H1 (cell line): ENCODE measurements around the gene MDK. TPM values are rescaled to one million over a fixed set of nuclear protein-coding genes. Genes with fewer than 3 reads are reported as not detected.

Experiments used
- CTCF ChIA-PET: fragments of 300-600 bp; sonication (Branson Sonifier 250); formaldehyde crosslinking; loops from one replicate; lab custom pipeline; 2021; ENCODE audit not compliant: partially characterized antibody; lab: Charles Lee
- POLR2A ChIA-PET: fragments of 300-600 bp; sonication (Branson Sonifier 250); formaldehyde crosslinking; loops from one replicate; lab custom pipeline; 2021; ENCODE audit warnings: inconsistent platforms; ENCODE audit not compliant: partially characterized antibody; lab: Charles Lee
- DNase-seq, 2 experiments: peaks; one replicate each; pipeline versions ENCODE4 v3.0.0 to v3.0.0-alpha.2; 2010 to 2022; ENCODE audit warnings: low spot score in 2 of 2, low read depth in 1 of 2, mixed read lengths in 1 of 2
- FAIRE-seq: peaks from 2 replicates; lab custom pipeline; 2011; peaks lifted over from hg19 to GRCh38; lab: Jason Lieb, UNC
- H2AFZ ChIP-seq: 2 replicates; pipeline ENCODE4 v1.8.1; 2012; ENCODE audit warnings: low read length, inconsistent platforms
- H2AK5ac ChIP-seq: 2 replicates; pipeline ENCODE4 v1.6.1; 2013; ENCODE audit warnings: low read depth, low read length
- H2BK120ac ChIP-seq: replicated peaks from 2 replicates; pipeline ENCODE3; 2013; ENCODE audit warnings: low read depth, low read length, inconsistent platforms
- H2BK12ac ChIP-seq: 2 replicates; pipeline ENCODE4 v1.6.1; 2013; ENCODE audit warnings: low read depth, low read length
- H2BK15ac ChIP-seq: 2 replicates; pipeline ENCODE4 v1.6.1; 2013; ENCODE audit warnings: low read length
- H2BK20ac ChIP-seq: 2 replicates; pipeline ENCODE4 v1.6.1; 2013; ENCODE audit warnings: low read length
- H2BK5ac ChIP-seq: 2 replicates; pipeline ENCODE4 v1.6.1; 2013; ENCODE audit warnings: low read depth, low read length
- H3K14ac ChIP-seq: 2 replicates; pipeline ENCODE4 v1.6.1; 2013; ENCODE audit warnings: inconsistent platforms; ENCODE audit not compliant: insufficient read length
- H3K18ac ChIP-seq: 2 replicates; pipeline ENCODE4 v1.6.1; 2013; ENCODE audit warnings: low read length; ENCODE audit errors: extremely low read depth
- H3K23ac ChIP-seq: 2 replicates; pipeline ENCODE4 v1.6.1; 2013; ENCODE audit warnings: inconsistent platforms; ENCODE audit not compliant: insufficient read length
- H3K23me2 ChIP-seq: 2 replicates; pipeline ENCODE4 v1.6.1; 2013; ENCODE audit warnings: low read depth, low read length
- H3K27ac ChIP-seq: 2 replicates; pipeline ENCODE4 v1.6.1; 2011; ENCODE audit warnings: low read depth, low read length, inconsistent platforms
- H3K27me3 ChIP-seq, 4 experiments: replicated peaks in 1 of 4; 1 replicate in 1 of 4; 2 replicates in 3 of 4; pipeline versions ENCODE4 v1.6.1 to v1.8.1; 2011 to 2013; ENCODE audit warnings: low read length in 3 of 4, mild to moderate bottlenecking in 3 of 4, inconsistent platforms in 2 of 4, mixed read lengths in 2 of 4, moderate library complexity in 1 of 4; ENCODE audit not compliant: control insufficient read depth in 3 of 4, insufficient read depth in 3 of 4; ENCODE audit errors: extremely low read depth in 1 of 4
- H3K36me3 ChIP-seq, 4 experiments: 2 replicates each; pipeline versions ENCODE4 v1.6.1 to v1.8.1; 2011 to 2013; ENCODE audit warnings: mild to moderate bottlenecking in 4 of 4, low read length in 3 of 4, moderate library complexity in 2 of 4, control low read depth in 1 of 4, inconsistent platforms in 1 of 4; ENCODE audit not compliant: insufficient read depth in 4 of 4, control insufficient read depth in 2 of 4
- H3K4ac ChIP-seq: replicated peaks from 2 replicates; pipeline ENCODE3; 2013; ENCODE audit warnings: low read length, low read depth, mixed read lengths, inconsistent platforms; ENCODE audit not compliant: insufficient read length
- H3K4me1 ChIP-seq, 4 experiments: replicated peaks in 1 of 4; 1 replicate in 1 of 4; 2 replicates in 3 of 4; pipeline versions ENCODE4 v1.6.1 to v1.8.1; 2011 to 2013; ENCODE audit warnings: low read length in 3 of 4, inconsistent platforms in 2 of 4, mixed read lengths in 1 of 4; ENCODE audit not compliant: insufficient read depth in 4 of 4, control insufficient read depth in 3 of 4
- H3K4me2 ChIP-seq, 2 experiments: 2 replicates each; pipeline versions ENCODE4 v1.6.1 to v1.8.1; 2011 to 2013; ENCODE audit warnings: low read depth in 2 of 2, low read length in 2 of 2, control low read depth in 1 of 2, inconsistent platforms in 1 of 2, mild to moderate bottlenecking in 1 of 2; ENCODE audit not compliant: insufficient read depth in 1 of 2
- H3K4me3 ChIP-seq, 4 experiments: fragments of 200-600, 300-600 bp in 1 of 4; sonication (generic), shearing (Covaris generic), sonication (Bioruptor Twin) in 1 of 4; 2 replicates each; pipeline versions ENCODE4 v1.5.1 to v1.8.1; 2011 to 2016; ENCODE audit warnings: low read length in 4 of 4, low read depth in 3 of 4, control low read depth in 2 of 4, inconsistent platforms in 2 of 4, mild to moderate bottlenecking in 2 of 4, mixed read lengths in 1 of 4, moderate library complexity in 1 of 4; ENCODE audit not compliant: insufficient read depth in 2 of 4; ENCODE audit errors: extremely low read depth in 1 of 4
- H3K56ac ChIP-seq: replicated peaks from 2 replicates; pipeline ENCODE3; 2013; ENCODE audit warnings: low read depth, mild to moderate bottlenecking, mixed read lengths, low read length, inconsistent platforms; ENCODE audit not compliant: insufficient read length
- H3K79me1 ChIP-seq: 2 replicates; pipeline ENCODE4 v1.6.1; 2013; ENCODE audit warnings: low read depth, low read length, control low read depth
- H3K79me2 ChIP-seq, 2 experiments: 2 replicates each; pipeline versions ENCODE4 v1.6.1 to v1.8.1; 2012 to 2013; ENCODE audit warnings: low read length in 2 of 2, mild to moderate bottlenecking in 2 of 2, inconsistent platforms in 1 of 2; ENCODE audit not compliant: insufficient read depth in 2 of 2, control insufficient read depth in 1 of 2
- H3K9ac ChIP-seq, 4 experiments: replicated peaks in 1 of 4; 1 replicate in 1 of 4; 2 replicates in 3 of 4; pipeline versions ENCODE4 v1.6.1 to v1.8.1; 2011 to 2013; ENCODE audit warnings: low read depth in 3 of 4, low read length in 3 of 4, control low read depth in 2 of 4, mild to moderate bottlenecking in 2 of 4, moderate library complexity in 2 of 4, inconsistent platforms in 1 of 4; ENCODE audit errors: extremely low read depth in 1 of 4
- H3K9me3 ChIP-seq, 2 experiments: 2 replicates each; pipeline versions ENCODE4 v1.6.1 to v1.8.1; 2012 to 2013; ENCODE audit warnings: mild to moderate bottlenecking in 2 of 2, moderate library complexity in 2 of 2, control low read depth in 1 of 2, inconsistent platforms in 1 of 2, low read depth in 1 of 2, low read length in 1 of 2, mixed read lengths in 1 of 2; ENCODE audit not compliant: insufficient read depth in 2 of 2
- H4K20me1 ChIP-seq, 2 experiments: replicated peaks in 1 of 2; 2 replicates each; pipeline versions ENCODE3 to v1.8.1; 2011 to 2013; ENCODE audit warnings: inconsistent platforms in 2 of 2, low read length in 2 of 2, mild to moderate bottlenecking in 1 of 2; ENCODE audit not compliant: insufficient read depth in 2 of 2, control insufficient read depth in 1 of 2
- H4K5ac ChIP-seq: 2 replicates; pipeline ENCODE4 v1.6.1; 2013; ENCODE audit warnings: low read length, low read depth, mixed read lengths, inconsistent platforms; ENCODE audit not compliant: insufficient read length
- H4K8ac ChIP-seq: 2 replicates; pipeline ENCODE4 v1.8.0; 2013; ENCODE audit warnings: mild to moderate bottlenecking, moderate library complexity, low read length, inconsistent platforms; ENCODE audit not compliant: insufficient read depth; ENCODE audit errors: extremely low read depth
- H4K91ac ChIP-seq: replicated peaks from 2 replicates; pipeline ENCODE3; 2013; ENCODE audit warnings: low read length, mixed read lengths, inconsistent platforms; ENCODE audit not compliant: insufficient read length
- BRCA1 ChIP-seq: IDR thresholded peaks from 2 replicates; pipeline ENCODE4 v1.6.1; 2012; ENCODE audit warnings: low read depth, low read length, improper control_type of control experiment
- CBX8 ChIP-seq: fragments of 300-800, 300-1000 bp; sonication (generic); IDR thresholded peaks from 2 replicates; pipeline ENCODE4 v1.7.1; 2016; ENCODE audit warnings: low read depth, low read length, borderline replicate concordance
- GTF2F1 ChIP-seq: IDR thresholded peaks from 2 replicates; pipeline ENCODE4 v1.6.1; 2012; ENCODE audit warnings: low read depth, low read length, improper control_type of control experiment, borderline replicate concordance
- POU5F1 ChIP-seq: IDR thresholded peaks from 2 replicates; pipeline ENCODE4 v1.6.1; 2011; ENCODE audit warnings: low read depth, mild to moderate bottlenecking, low read length, moderate library complexity
- SUZ12 ChIP-seq: fragments of 200-600 bp; sonication (generic); IDR thresholded peaks from 2 replicates; pipeline ENCODE4 v1.6.1; 2012; ENCODE audit warnings: mild to moderate bottlenecking, inconsistent platforms, low read length, moderate library complexity, mixed read lengths
- whole genome bisulfite sequencing, 2 experiments: shearing (Covaris generic) in 1 of 2; methylation state at CpG; one replicate each; pipeline versions ENCODE4 v1.1.6 to v1.1.7; 2013 to 2015; ENCODE audit warnings: low lambda C conversion rate in 2 of 2, mixed read lengths in 2 of 2, inconsistent platforms in 1 of 2, low coverage in 1 of 2, missing lambda C conversion rate in 1 of 2; ENCODE audit not compliant: insufficient replicate concordance in 2 of 2, insufficient coverage in 1 of 2, insufficient read length in 1 of 2; ENCODE audit errors: extremely low coverage in 1 of 2, missing lambda C conversion rate in 1 of 2; 5-methylcytosine and 5-hydroxymethylcytosine counted together
- polyA plus RNA-seq, 7 experiments: library from polyadenylated mRNA; depleted of rRNA in 3 of 7; stranded (reverse) in 5 of 7; unstranded in 2 of 7; fragments of >200 nt in 5 of 7; fragments of 200-250 nt in 2 of 7; gene quantifications; 1 replicate in 5 of 7; 2 replicates in 1 of 7; 4 replicates in 1 of 7; pipeline versions ENCODE4 v1.2.1 to v1.2.3, GENCODE V29; 2011 to 2013; ENCODE audit warnings: missing spikeins in 2 of 7, mixed read lengths in 2 of 7
- total RNA-seq: library from RNA; stranded (reverse); fragmentation: NEBNext Ultra II Directional; extraction: Animal tissue kit (Norgen Biotek cat#: 25700); gene quantifications from 2 replicates; pipeline ENCODE4 v1.2.1, GENCODE V29; 2021

MDK gene
- total and polyA plus RNA-seq, 2 of the 8 experiments (the other 6 are each of a cell fraction or from before 2014, with no cell fraction given): 309 to 606 TPM

GRCh38 chr11:46408407-46408986, 27.0 kb downstream of the MDK start:
- H3K23me2 ChIP-seq: no peaks in the 10 kb centered on the region
- no peak overlapping the region for H2BK120ac ChIP-seq
- no peak overlapping the region for H3K4ac ChIP-seq
- DNase-seq (no peak), FAIRE-seq (no peak)
- no peak overlapping the region for H4K91ac ChIP-seq
- H2BK20ac ChIP-seq: no peak overlapping the region
- no peak overlapping the region for H4K5ac ChIP-seq
- no peaks in the 10 kb centered on the region for H4K20me1 ChIP-seq
- no peak overlapping the region for H3K9ac ChIP-seq
- H3K36me3 ChIP-seq: peaks cover 2 to 22% (median 13%) of the 10 kb centered on the region in 4 experiments; a peak in 5 of 8 replicates
- H2BK5ac ChIP-seq: no peak overlapping the region
- H2AFZ ChIP-seq: no peak overlapping the region
- no peak overlapping the region for H3K14ac ChIP-seq
- no peak overlapping the region for H3K27ac ChIP-seq
- no peak overlapping the region for H3K18ac ChIP-seq
- H3K27me3 ChIP-seq: no peaks in the 10 kb centered on the region
- WGBS, 2 experiments: 90% methylated on average over 6 of the region's 6 CpGs; no CpG with 5 or more reads in 1 of the 2 experiments
- H2BK15ac ChIP-seq: no peak overlapping the region
- ChIA-PET POLR2A (interaction anchor here (0.6 to 1.1 kb wide), 2 partner anchors 44 to 51 kb away, joined by 3 read pairs; no protein-coding TSS in a partner anchor), CTCF (interaction anchor here (0.6 to 11.6 kb wide), 23 partner anchors 9 to 590 kb away, joined by 3 to 124 read pairs (median 3); partner anchors contain the start of genes ATG13, CHRM4 and HARBI1)
- TF ChIP-seq BRCA1 (no peak), SUZ12 (no peak), CBX8 (no peak), GTF2F1 (no peak), POU5F1 (no peak)
- H3K4me3 ChIP-seq: no peak overlapping the region
- no peak overlapping the region for H4K8ac ChIP-seq
- peaks cover 0 to 2% (median 0%) of the 10 kb centered on the region in 4 experiments; a peak in 1 of 7 replicates for H3K4me1 ChIP-seq
- no peaks in the 10 kb centered on the region for H3K79me1 ChIP-seq
- H3K4me2 ChIP-seq: no peak overlapping the region
- H3K9me3 ChIP-seq: no peaks in the 10 kb centered on the region
- no peak overlapping the region for H3K23ac ChIP-seq
- H3K56ac ChIP-seq: no peak overlapping the region
- no peak overlapping the region for H2AK5ac ChIP-seq
- no peaks in the 10 kb centered on the region for H3K79me2 ChIP-seq
- H2BK12ac ChIP-seq: no peak overlapping the region
